SH-SY5Y (cell line): Measurements from ENCODE around the gene MAN1C1.

Experiments
- GATA2 ChIP-seq: IDR thresholded peaks from 2 replicates; pipeline ENCODE4 v1.6.1; 2011; ENCODE audit warnings: mild to moderate bottlenecking, low read depth, low read length
- GATA3 ChIP-seq: IDR thresholded peaks from 2 replicates; pipeline ENCODE4 v1.6.1; 2011; ENCODE audit warnings: low read depth, mild to moderate bottlenecking, low read length, moderate library complexity

DNA sequence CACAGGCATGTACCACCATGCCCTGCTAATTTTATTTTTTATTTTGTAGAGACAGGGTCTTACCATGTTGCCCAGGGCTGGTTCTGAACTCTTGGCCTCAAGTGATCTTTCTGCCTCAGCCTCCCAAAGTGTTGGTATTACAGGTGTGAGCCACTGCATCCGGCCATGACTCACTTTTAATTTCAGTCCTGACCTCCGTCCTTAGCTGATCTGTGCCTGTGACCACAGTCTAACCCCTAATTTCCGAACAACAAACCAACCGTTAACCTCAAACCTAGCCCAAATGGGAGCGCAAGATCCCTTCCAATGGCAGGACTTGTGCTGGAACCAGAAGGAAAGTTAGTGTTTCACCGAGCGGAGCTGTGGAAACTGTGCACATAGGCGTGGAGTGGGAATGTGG, 29.3 kb upstream of the MAN1C1 start:
- TF ChIP-seq GATA2 (no peak), GATA3 (no peak)
